ENCODE data around the gene ZNF254. TPM values are rescaled to one million over a fixed set of nuclear protein-coding genes. Genes with fewer than 3 reads are reported as not detected.

The ZNF254 gene
- total and polyA plus RNA-seq, 9 of the 15 experiments (the other 6 are each of a cell fraction or from before 2014, with no cell fraction given) = 10.7 to 22.1 (median 14.2) TPM

DNA sequence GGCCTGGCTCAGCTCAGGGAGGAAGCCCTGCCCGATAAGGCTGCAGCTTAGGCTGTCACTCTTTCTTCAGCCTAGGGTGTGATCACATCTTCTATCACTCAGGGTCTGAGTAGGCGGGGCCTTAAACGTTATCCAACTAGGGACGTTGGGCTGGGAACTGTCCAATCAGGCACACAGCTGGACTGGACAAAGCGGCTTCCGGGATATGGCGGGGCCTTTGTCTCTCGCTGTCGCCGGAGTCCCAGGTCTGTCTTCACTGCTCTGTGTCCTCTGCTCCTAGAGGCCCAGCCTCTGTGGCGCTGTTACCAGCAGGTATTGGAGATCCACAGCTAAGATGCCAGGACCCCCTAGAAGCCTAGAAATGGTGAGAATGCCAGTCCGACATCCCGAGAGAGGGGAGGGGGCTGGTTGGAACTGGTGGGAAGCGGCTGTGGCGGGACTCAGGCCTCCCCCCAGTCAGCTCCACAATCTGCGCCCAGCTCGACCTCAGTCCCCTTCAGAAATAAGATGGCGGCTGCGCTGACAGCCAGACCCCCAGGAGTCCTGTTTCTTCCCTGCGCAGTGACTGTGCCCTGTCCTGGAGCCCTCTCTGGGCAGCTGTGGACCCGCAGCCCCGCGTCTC is at the start of gene ZNF254 (continued):
- TF ChIP-seq CREB3 (tag; conservative IDR thresholded peaks at IDR 0.05; ENCODE audit: low read depth) (no peak), ATF1 (CRISPR knock-in tag; IDR thresholded peaks at IDR 0.05) (no peak), ATF1 (tag; IDR thresholded peaks at IDR 0.05) (peak; percentile 77), JUN (IDR thresholded peaks at IDR 0.05; ENCODE audit: borderline replicate concordance, low read depth, low read length) (no peak), JUN (CRISPR knock-in tag; IDR thresholded peaks at IDR 0.05; ENCODE audit: borderline replicate concordance) (no peak), ZNF644 (tag; IDR thresholded peaks at IDR 0.05; ENCODE audit: low read depth) (no peak), ZNF395 (CRISPR knock-in tag; IDR thresholded peaks at IDR 0.05) (no peak), NFE2 (IDR thresholded peaks at IDR 0.05; ENCODE audit: low read depth) (no peak), HIVEP1 (CRISPR knock-in tag; IDR thresholded peaks at IDR 0.05) (no peak), ELF1 (tag; IDR thresholded peaks at IDR 0.05) (peak; percentile 90), FIP1L1 (IDR thresholded peaks at IDR 0.05; ENCODE audit: low read depth, low read length, poor library complexity, severe bottlenecking) (no peak), HDGF (IDR thresholded peaks at IDR 0.05) (no peak), HCFC1 (IDR thresholded peaks at IDR 0.05; ENCODE audit: low read depth, low read length) (peak; percentile 38), ZNF57 (CRISPR knock-in tag; IDR thresholded peaks at IDR 0.05) (no peak), ZBTB33 (CRISPR knock-in tag; IDR thresholded peaks at IDR 0.05) (0 out of 2 replicates have a peak, but pooled peaks have one; percentile 16), TAF15 (IDR thresholded peaks at IDR 0.05; ENCODE audit: low read depth, low read length) (no peak), BHLHE40 (IDR thresholded peaks at IDR 0.05; ENCODE audit: low read length) (no peak), PTTG1 (tag; IDR thresholded peaks at IDR 0.05; ENCODE audit: low read depth) (no peak), HMG20B (CRISPR knock-in tag; IDR thresholded peaks at IDR 0.05) (no peak), BCL6 (CRISPR knock-in tag; IDR thresholded peaks at IDR 0.05) (no peak), HDAC2 (IDR thresholded peaks at IDR 0.05) (no peak), MAFK (IDR thresholded peaks at IDR 0.05; ENCODE audit: low read length) (no peak), ZNF561 (CRISPR knock-in tag; conservative IDR thresholded peaks at IDR 0.05) (no peak), ZNF175 (CRISPR knock-in tag; IDR thresholded peaks at IDR 0.05; ENCODE audit: low read depth) (no peak), ZNF444 (CRISPR knock-in tag; IDR thresholded peaks at IDR 0.05) (no peak), NR3C1 (CRISPR knock-in tag; IDR thresholded peaks at IDR 0.05) (no peak)

All from K562 (cell line).